Lung (tissue), 12 donors: ENCODE measurements around the gene USP4. TPM values are rescaled to one million over a fixed set of nuclear protein-coding genes. Genes with fewer than 3 reads are reported as not detected.

Experiments used
- ATAC-seq: fragments of 200-7000 bp; cut with Tn5 transposase; one replicate; pipeline ENCODE4 v1.9.1; 2020; ENCODE audit warnings: moderate number of reproducible peaks; ENCODE audit not compliant: insufficient read depth, low FRiP score
- DNase-seq, 3 donors: peaks; one replicate each; pipeline ENCODE4 v3.0.0-alpha.2; 2013 to 2017
- H3K27ac ChIP-seq, 2 donors: one replicate each; pipeline ENCODE4 v1.5.1; 2013; ENCODE audit warnings: mild to moderate bottlenecking in 2 of 2, moderate library complexity in 2 of 2, control low read depth in 1 of 2, inconsistent platforms in 1 of 2, low read depth in 1 of 2, low read length in 1 of 2
- H3K27me3 ChIP-seq, 3 donors: one replicate each; pipeline ENCODE4 v1.5.1; 2013; ENCODE audit warnings: low read length in 2 of 3; ENCODE audit not compliant: control insufficient read depth in 3 of 3, insufficient read depth in 3 of 3
- H3K36me3 ChIP-seq, 4 donors: one replicate each; pipeline ENCODE4 v1.5.1; 2013; ENCODE audit warnings: low read length in 4 of 4, mild to moderate bottlenecking in 1 of 4, moderate library complexity in 1 of 4; ENCODE audit not compliant: control insufficient read depth in 4 of 4, insufficient read depth in 4 of 4
- H3K4me1 ChIP-seq, 5 donors: one replicate each; pipeline ENCODE4 v1.5.1; 2013; ENCODE audit warnings: low read length in 5 of 5, mild to moderate bottlenecking in 2 of 5, moderate library complexity in 1 of 5; ENCODE audit not compliant: control insufficient read depth in 5 of 5, insufficient read depth in 5 of 5
- H3K4me3 ChIP-seq: one replicate; pipeline ENCODE4 v1.5.1; 2013; ENCODE audit warnings: mild to moderate bottlenecking, control low read depth, moderate library complexity
- H3K9ac ChIP-seq, 2 donors: one replicate each; pipeline ENCODE4 v1.5.1; 2013; ENCODE audit warnings: low read length in 2 of 2, control low read depth in 1 of 2; ENCODE audit not compliant: insufficient read depth in 1 of 2
- H3K9me3 ChIP-seq, 4 donors: one replicate each; pipeline ENCODE4 v1.5.1; 2013; ENCODE audit warnings: low read length in 3 of 4, mild to moderate bottlenecking in 1 of 4, moderate library complexity in 1 of 4; ENCODE audit not compliant: control insufficient read depth in 4 of 4, insufficient read depth in 3 of 4
- WGBS, 2 donors: extraction: QIAGEN DNeasy Blood & Tissue Kit; methylation state at CpG; one replicate each; pipeline ENCODE4 v1.1.7; 2013; 5-methylcytosine and 5-hydroxymethylcytosine counted together
- polyA plus RNA-seq, 2 donors: library from polyadenylated mRNA; stranded (reverse); fragments of 200-250 nt; gene quantifications; one replicate each; pipeline ENCODE4 v1.2.1, GENCODE V29; 2013
- total RNA-seq, 2 donors: library from RNA; depleted of rRNA in 1 of 2; stranded (reverse); fragments of >200 nt in 1 of 2; gene quantifications; one replicate each; pipeline ENCODE4 v1.2.1, GENCODE V29; 2014 to 2021
- TF ChIP-seq, protein P1 (sequence below): IDR thresholded peaks from 2 replicates; pipeline ENCODE4 v1.5.1; 2012; ENCODE audit warnings: mild to moderate bottlenecking; ENCODE audit errors: control extremely low read depth, extremely low read depth
- donor health status: control.
- donor health status: control.
- donor health status: Bipolar disorder and iron deficiency.
- donor health status: healthy.
- donor health status: DM: yes; HTN: yes; CAD: no.

USP4 gene
- total and polyA plus RNA-seq, 4 donors = 39.4 to 72.4 (median 54.7) TPM

DNA sequence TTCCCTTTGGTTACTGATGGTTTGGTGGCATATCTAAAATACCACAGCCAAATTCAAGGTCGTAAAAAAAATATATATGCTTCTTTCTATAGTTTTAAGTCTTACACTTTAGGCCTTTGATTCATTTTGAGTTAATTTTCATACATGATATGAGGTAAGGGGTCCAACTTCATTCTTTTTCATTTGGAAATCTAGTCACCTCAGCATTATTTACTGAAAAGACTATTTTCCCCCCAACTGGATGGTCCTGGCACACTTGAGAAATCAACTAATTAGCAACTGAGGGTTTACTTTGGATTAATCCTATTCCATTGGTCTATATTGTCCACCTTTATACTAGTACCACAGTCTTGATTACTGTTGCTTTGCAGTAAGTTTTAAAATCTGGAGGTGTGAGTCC, 45.8 kb upstream of the USP4 start:
- 94 to 98% methylated on average over 1 of the region's 1 CpG for WGBS, 2 donors
- H3K4me3 ChIP-seq = no peak overlapping the region
- no peaks in the 10 kb centered on the region for H3K27me3 ChIP-seq
- ATAC-seq (no peak), DNase-seq (no peak)
- no peak overlapping the region for H3K27ac ChIP-seq
- TF ChIP-seq, protein P1, sequence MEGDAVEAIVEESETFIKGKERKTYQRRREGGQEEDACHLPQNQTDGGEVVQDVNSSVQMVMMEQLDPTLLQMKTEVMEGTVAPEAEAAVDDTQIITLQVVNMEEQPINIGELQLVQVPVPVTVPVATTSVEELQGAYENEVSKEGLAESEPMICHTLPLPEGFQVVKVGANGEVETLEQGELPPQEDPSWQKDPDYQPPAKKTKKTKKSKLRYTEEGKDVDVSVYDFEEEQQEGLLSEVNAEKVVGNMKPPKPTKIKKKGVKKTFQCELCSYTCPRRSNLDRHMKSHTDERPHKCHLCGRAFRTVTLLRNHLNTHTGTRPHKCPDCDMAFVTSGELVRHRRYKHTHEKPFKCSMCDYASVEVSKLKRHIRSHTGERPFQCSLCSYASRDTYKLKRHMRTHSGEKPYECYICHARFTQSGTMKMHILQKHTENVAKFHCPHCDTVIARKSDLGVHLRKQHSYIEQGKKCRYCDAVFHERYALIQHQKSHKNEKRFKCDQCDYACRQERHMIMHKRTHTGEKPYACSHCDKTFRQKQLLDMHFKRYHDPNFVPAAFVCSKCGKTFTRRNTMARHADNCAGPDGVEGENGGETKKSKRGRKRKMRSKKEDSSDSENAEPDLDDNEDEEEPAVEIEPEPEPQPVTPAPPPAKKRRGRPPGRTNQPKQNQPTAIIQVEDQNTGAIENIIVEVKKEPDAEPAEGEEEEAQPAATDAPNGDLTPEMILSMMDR = no peak
- no peak overlapping the region for H3K9ac ChIP-seq
- peaks cover 0 to 6% (median 1%) of the 10 kb centered on the region in 4 donors for H3K36me3 ChIP-seq
- H3K4me1 ChIP-seq = peaks cover 0 to 10% (median 3%) of the 10 kb centered on the region in 5 donors
- H3K9me3 ChIP-seq = no peaks in the 10 kb centered on the region

DNA sequence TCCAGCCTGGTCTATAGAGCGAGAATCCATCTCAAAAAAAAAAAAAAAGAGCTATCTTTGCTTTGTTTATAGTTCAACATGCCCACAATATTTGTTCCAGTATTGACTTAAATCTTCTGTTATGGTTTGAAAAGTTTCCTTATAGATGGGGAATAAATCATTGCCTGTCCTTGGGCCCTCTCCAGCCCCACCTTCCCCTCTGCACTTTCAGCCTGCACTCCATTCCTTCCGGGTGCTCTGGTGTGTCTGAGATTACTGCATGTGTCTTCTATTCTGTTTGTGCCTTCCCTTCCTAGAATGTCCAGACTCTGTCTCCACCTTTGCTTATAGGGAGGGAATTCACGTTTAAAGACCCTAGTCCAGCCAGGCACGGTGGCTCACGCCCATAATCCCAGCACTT, 43.5 kb upstream of the USP4 start:
- H3K4me1 ChIP-seq = peaks cover 0 to 10% (median 3%) of the 10 kb centered on the region in 5 donors
- no peak overlapping the region for H3K9ac ChIP-seq
- H3K27ac ChIP-seq = no peak overlapping the region
- H3K27me3 ChIP-seq = no peaks in the 10 kb centered on the region
- DNase-seq (no peak), ATAC-seq (no peak)
- H3K36me3 ChIP-seq = peaks cover 0 to 3% (median under 1%) of the 10 kb centered on the region in 4 donors
- 64 to 86% methylated on average over 5 of the region's 5 CpGs for WGBS, 2 donors
- no peak overlapping the region for H3K4me3 ChIP-seq
- TF ChIP-seq, protein P1 = no peak
- H3K9me3 ChIP-seq = no peaks in the 10 kb centered on the region

DNA sequence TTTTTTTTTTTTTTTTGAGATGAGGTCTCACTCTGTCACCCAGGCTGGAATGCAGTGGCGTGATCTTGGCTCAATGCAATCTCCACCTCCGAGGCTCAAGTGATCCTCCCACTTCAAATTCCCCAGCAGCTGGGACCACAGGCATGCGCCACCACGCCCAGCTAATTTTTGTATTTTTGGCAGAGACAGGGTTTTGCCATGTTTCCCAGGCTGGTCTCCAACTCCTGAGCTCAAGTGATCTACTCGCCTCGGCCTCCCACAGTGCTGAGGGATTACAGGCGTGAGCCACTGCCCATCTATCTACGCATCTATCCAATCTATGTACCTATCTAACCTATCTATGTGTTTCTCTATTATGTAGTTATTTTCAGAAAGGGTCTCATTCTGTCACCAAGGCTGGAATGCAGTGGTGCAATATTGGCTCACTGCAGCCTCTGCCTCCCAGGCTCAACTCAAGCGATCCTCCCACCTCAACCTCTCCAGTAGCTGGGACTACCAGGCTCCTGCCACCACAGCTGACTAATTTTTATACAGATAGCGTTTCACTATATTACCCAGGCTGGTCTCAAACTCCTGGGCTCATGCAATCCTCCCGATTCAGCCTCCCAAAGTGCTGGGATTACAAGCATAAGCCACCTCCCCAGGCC, 38.5 kb upstream of the USP4 start:
- H3K4me1 ChIP-seq = peaks cover 0 to 10% (median 0%) of the 10 kb centered on the region in 5 donors
- DNase-seq (no peak), ATAC-seq (peak; percentile 44)
- H3K27me3 ChIP-seq = no peaks in the 10 kb centered on the region
- no peak overlapping the region for H3K9ac ChIP-seq
- WGBS, 2 donors = 63 to 75% methylated on average over 11 of the region's 11 CpGs
- peaks cover 9 to 13% (median 11%) of the 10 kb centered on the region in 4 donors for H3K36me3 ChIP-seq
- TF ChIP-seq, protein P1 = no peak
- H3K27ac ChIP-seq = peak overlapping the region in 1 of 2 donors; percentile 56
- H3K4me3 ChIP-seq = no peak overlapping the region
- H3K9me3 ChIP-seq = no peaks in the 10 kb centered on the region
